GM12865 (cell line): ENCODE data around the gene SMAD7.

Experiments used
- DNase-seq: peaks from one replicate; pipeline ENCODE4 v3.0.0; 2010; ENCODE audit warnings: low read depth
- H3K4me3 ChIP-seq: 2 replicates; pipeline ENCODE4 v1.5.1; 2011; ENCODE audit warnings: mild to moderate bottlenecking, low read depth, low read length, control low read depth
- TF ChIP-seq, protein P1 (sequence below): IDR thresholded peaks from 2 replicates; pipeline ENCODE4 v1.5.1; 2011; ENCODE audit warnings: low read length, control low read depth, low read depth, inconsistent platforms; ENCODE audit not compliant: insufficient read depth; ENCODE audit errors: missing control alignments

Gene SMAD7

DNA sequence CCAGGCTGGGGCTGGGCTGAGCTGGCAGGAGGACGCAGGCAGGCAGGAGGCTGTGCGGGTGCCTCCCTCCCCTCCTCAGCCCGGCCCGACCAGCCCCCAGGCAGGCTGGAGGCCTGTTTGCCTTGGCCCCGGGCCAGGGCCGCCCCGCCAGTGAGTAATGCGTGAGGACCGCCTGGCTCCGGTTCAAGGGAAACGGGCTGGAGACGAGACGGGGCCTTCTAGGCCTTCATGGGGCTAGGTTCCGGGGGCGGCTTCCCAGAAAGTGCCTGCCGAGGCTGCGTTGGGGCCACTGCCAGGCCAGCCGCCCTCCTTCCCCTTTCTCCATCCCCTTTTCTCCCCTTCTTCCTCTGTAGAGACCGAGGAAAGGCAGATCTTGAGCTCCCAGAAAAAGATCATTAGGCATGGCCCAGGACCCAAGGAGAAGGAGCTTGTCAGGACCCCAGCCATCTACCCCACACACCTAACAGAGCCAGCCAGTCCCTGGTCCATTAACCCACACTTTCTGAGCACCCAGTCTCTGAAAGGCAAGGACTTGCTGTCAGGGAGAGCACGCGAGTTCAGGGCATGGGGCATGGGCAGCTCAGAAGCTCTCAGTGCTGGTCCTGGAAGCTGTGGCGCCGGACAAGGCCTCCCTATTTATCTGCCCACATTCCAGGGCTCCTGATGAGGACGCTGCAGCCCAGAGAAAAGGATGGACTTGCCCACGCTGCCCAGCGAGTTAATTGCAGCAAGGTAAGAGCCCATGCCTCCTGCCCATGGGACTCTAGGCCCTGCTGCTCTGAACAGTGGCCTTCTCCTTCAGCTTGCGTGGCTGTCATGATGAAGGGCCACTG is 48.5 kb downstream of the SMAD7 start:
- no peak overlapping the region for H3K4me3 ChIP-seq
- DNase-seq: no peak
- TF ChIP-seq, protein P1, sequence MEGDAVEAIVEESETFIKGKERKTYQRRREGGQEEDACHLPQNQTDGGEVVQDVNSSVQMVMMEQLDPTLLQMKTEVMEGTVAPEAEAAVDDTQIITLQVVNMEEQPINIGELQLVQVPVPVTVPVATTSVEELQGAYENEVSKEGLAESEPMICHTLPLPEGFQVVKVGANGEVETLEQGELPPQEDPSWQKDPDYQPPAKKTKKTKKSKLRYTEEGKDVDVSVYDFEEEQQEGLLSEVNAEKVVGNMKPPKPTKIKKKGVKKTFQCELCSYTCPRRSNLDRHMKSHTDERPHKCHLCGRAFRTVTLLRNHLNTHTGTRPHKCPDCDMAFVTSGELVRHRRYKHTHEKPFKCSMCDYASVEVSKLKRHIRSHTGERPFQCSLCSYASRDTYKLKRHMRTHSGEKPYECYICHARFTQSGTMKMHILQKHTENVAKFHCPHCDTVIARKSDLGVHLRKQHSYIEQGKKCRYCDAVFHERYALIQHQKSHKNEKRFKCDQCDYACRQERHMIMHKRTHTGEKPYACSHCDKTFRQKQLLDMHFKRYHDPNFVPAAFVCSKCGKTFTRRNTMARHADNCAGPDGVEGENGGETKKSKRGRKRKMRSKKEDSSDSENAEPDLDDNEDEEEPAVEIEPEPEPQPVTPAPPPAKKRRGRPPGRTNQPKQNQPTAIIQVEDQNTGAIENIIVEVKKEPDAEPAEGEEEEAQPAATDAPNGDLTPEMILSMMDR: no peak

DNA sequence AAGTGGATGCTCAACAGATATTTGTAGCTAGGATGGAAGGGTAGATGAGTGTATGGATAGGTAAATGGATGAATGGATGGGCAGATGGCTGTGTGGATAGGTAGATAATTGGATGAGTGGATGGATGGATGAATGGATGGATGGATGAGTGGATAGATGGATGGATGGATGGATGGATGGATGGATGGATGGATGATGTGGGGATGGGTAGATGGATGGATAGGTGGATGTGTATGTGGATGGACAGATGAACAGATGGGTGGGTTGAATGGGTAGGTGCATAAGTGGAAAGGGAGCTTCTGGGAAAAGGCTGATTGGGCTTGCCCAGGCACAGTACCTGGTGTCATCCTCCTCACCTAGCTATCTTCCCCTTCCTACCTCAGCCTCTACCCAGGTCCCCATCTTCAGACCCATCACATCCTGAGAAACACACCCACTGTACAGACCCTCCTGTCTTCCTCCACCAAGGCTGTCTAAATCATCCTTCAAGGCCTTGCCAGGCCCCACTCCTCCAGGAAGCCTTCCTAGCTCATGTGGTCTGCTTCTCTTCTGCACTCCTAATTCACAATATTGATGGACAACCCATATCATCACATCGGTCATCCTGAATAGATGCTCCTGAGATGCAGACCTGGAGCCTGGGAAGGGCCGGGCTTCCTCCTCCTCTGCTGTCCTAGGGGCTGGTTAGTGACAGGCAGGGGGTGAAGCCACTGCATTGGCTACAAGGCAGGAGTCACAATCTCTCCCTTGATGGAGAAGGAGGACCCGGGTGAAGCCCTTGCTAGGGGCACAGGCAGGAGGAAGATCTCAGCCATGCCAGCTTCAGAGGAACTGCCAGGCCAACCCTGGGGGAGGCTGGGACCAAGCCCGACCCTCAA is 49.4 kb downstream of the SMAD7 start:
- DNase-seq: no peak
- TF ChIP-seq, protein P1: no peak
- no peak overlapping the region for H3K4me3 ChIP-seq

DNA sequence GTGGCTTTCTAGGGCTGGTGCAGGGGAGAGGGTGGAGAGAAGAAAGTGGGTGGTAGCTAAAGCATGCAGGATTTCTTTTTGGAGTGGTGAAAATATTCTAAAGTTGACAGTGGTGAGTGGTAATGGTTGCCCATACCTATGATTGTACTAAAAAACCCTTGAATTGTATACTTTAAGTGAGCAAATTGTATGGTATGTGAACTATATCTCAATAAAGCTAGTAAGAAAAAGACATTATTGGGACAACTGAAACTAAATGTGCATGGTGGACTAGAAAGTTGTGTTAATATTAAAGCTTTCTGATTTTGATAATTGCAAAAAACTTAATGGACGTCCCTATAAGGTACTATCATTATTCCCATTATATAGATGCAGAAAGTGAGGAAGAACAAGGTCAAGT is 50.3 kb downstream of the SMAD7 start:
- DNase-seq: no peak
- H3K4me3 ChIP-seq: no peak overlapping the region
- TF ChIP-seq, protein P1: no peak

DNA sequence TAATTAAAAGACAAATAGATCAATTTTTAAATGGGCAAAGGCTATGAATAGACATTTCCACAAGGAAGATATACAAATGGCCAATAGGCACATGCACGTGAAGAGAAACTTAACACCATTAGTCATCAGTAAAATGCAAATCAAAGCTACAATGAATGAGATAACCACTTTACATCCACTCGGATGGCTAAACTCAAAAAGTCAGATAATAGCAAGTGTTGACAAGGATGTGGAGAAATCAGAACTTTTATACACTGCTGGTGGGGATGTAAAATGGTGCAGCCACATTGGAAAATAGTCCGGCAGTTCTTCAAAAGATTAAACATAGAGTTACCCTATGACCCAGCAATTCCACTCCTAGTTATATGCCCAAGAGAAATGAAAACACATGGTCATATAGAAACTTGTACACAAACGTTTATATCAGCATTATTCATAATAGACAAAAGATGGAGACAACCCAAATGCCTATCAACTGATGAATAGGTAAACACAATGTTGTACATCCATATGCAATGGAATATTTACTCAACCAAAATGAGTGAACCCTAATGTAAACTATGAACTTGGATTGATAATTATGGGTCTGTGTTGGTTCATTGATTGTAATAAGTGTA is 51.1 kb downstream of the SMAD7 start:
- no peak for DNase-seq
- TF ChIP-seq, protein P1: no peak
- no peak overlapping the region for H3K4me3 ChIP-seq

DNA sequence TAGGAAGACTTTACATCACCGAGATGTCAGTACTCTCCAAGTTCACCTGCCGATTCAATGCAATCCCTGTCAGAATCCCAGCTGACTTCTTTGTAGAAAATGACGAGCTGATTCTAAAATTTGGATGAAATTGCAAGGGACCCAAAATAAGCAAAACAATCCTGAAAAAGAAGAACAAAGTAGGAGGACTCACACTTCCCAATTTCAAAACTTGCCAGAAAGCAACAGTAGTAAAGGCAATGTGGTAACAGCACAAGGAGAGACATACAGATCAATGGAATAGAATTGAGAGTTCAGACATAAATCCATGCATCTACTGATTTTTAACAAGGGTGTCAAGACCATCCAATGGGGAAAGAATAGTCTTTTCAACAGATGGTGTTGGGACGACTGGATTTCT is 52.2 kb downstream of the SMAD7 start:
- DNase-seq: no peak
- TF ChIP-seq, protein P1: no peak
- H3K4me3 ChIP-seq: no peak overlapping the region

DNA sequence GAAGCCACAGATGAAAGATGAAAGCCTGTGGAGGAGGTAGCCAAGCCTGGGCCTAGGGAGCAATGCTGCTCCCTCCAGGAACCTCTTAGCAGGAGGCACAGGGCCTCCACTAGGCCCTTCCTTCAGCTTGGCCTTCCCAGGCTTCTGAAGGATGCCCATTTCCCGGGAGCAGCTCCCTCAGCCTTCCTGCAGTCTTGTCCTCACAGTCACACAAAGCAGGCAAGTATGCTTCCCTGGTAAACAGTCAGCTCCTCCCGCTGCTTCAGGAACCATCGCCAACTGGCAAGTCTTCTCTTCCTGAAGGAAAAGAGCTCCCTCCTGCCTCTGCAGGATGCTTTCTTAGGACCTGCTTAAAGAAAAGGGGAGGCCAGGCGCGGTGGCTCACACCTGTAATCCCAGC is 53.2 kb downstream of the SMAD7 start:
- H3K4me3 ChIP-seq: no peak overlapping the region
- TF ChIP-seq, protein P1: no peak
- DNase-seq: no peak
